GM18502 (cell line): ENCODE measurements around the gene HK1.

Experiments used
- ATAC-seq: cut with Tn5 transposase; IDR thresholded peaks from one replicate; pipeline ENCODE4 v1.9.1; 2021; ENCODE audit warnings: mild to moderate bottlenecking; ENCODE audit not compliant: unreplicated experiment, poor library complexity

Gene HK1

DNA sequence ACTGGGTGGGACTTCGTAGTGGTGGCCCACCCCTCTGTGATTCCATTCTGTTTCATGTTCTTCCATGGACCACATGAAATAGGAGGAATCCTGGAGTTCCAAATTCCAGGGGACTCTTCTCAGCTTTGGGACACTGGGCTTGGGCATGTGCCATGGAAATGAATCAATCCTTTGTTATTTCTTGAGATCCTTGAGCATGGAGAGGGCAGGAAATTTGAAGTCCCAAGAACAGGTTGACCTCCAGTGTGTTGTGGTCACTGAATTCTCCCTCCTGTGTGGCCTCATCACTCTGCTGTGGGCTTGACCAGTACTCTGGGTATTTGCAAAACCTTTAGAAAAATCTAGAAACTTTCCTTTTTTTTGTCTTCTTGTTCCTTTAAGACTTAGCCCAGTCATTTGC, 115.7 kb downstream of the HK1 start:
- ATAC-seq: no peak

DNA sequence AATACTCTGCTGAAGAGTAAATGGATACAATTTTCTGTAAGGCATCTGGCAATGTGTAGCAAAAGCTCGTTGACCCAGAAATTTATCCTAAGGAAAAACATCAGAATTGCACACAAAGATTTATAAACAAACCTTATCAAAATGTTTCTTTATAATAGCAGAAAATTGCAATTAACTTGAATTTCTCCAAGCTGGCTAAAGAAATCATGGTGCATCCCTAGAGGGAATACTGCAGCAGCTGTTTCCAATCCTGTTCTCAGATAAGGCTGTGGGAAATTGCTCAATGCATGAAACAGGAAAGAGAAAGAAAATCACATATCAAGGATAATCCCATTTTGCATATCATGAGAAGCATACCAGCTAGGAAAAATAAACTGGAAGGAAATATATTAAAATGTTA, 119.7 kb downstream of the HK1 start:
- ATAC-seq: no peak

DNA sequence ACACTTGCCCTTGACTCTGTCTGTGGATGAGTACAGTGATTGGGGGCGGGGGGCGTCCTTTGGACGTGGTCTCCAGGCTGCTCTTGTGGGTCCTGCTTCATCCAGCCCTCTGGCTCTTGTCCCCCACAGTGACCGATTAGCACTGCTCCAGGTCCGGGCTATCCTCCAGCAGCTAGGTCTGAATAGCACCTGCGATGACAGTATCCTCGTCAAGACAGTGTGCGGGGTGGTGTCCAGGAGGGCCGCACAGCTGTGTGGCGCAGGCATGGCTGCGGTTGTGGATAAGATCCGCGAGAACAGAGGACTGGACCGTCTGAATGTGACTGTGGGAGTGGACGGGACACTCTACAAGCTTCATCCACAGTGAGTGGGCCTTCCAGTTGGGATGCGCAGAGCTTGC, 120.2 kb downstream of the HK1 start:
- no peak for ATAC-seq

DNA sequence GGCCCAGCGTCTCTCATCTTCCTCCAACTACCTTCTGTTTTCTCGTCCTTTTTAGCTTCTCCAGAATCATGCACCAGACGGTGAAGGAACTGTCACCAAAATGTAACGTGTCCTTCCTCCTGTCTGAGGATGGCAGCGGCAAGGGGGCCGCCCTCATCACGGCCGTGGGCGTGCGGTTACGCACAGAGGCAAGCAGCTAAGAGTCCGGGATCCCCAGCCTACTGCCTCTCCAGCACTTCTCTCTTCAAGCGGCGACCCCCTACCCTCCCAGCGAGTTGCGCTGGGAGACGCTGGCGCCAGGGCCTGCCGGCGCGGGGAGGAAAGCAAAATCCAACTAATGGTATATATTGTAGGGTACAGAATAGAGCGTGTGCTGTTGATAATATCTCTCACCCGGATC, 122.6 kb downstream of the HK1 start:
- no peak for ATAC-seq

DNA sequence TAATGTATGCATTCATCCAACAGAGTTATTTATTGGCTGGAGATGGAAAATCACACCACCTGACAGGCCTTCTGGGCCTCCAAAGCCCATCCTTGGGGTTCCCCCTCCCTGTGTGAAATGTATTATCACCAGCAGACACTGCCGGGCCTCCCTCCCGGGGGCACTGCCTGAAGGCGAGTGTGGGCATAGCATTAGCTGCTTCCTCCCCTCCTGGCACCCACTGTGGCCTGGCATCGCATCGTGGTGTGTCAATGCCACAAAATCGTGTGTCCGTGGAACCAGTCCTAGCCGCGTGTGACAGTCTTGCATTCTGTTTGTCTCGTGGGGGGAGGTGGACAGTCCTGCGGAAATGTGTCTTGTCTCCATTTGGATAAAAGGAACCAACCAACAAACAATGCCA, 123.1 kb downstream of the HK1 start:
- ATAC-seq: no peak

DNA sequence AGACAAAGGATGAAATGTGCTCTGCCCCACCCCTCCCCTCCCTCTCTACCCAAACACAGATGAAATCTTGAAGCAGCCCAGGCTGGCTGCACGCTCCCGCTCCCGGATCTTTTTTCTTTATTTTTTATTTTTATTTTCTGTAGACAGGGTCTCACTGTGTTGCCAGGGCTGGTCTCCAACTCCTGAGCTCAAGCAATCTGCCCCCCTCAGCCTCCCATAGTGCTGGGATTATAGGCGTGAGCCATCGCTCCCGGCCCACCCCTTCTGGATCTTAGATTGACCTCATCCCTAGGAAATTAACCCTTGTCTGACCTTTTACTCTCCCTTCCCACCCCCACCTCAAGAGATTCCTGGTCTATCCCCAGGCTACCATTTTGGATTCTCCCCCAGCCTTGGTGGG, 124.1 kb downstream of the HK1 start:
- ATAC-seq: no peak

DNA sequence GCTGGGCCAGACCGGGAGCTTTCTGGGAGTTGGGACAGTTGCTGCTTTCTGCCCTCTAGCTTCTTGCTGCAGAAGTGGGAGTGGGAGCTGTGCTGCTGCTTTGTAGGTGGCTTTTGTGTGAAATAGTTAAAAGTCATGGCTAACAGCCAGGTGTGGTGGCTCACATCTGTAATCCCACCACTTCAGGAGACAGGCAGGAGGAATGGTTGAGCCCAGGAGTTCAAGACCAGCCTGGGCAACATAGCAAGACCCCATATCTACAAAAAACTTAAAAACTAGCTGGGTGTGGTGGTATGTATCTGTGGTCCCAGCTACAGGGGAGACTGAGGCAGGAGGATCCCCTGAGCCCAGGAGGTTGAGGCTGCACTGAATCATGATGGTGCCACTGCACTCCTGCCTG, 124.8 kb downstream of the HK1 start:
- ATAC-seq: no peak

DNA sequence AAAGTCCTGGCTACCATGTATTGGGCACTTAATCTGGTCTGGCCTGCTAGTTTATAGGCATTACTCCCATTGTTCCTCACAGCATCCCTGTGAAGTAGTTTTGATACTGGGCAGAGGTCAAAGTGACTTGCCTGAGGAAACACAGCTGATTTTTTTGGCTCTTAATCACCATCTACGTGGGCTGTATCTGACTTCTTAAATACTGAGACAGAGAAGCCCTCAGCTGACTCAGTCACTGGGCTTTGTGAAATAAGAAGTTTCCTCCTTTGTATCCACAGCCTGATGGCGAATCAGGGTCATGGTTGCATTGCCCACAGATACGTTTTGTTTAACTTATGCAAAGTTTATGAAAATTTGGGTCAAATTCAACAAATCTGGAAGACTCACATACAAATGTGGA, 125.2 kb downstream of the HK1 start:
- no peak for ATAC-seq

DNA sequence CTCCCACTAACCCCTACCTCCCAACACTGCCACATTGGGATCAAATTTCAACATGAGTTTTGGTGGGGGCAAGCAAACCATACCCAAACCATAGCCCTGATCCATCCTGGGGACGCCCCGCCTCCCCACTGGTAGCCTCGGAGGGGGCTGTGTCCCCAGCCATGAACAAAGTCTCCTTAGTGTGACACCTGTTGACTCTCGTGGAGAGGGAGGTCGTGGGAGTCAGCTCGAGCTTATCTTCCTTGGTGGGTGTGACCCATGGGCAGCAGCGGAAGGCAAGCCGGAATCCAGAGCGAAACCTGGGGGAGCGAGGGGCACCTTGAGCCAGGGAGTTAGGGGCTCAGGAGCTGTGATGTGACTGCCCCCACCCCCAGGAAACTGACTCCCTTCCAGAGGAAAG, 126.5 kb downstream of the HK1 start:
- no peak for ATAC-seq

DNA sequence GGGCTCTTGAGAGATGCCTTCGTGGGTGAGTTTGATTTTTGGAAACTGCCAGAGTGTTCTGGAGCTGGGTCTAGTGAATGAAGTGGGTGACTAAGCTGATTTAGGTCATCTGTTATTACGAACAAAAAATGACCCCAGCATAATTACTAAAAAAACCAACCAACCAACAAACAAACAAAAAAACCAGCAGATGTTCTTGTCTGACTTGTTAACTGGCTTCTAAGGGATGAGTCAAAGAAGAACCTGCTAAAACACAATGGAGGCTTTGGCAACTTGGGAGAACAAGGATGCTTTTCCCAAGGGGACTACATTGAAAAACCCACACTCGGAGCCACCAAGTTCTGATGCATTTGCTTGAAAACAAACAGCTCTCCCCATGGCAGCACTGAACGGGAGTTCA, 126.9 kb downstream of the HK1 start:
- no peak for ATAC-seq

DNA sequence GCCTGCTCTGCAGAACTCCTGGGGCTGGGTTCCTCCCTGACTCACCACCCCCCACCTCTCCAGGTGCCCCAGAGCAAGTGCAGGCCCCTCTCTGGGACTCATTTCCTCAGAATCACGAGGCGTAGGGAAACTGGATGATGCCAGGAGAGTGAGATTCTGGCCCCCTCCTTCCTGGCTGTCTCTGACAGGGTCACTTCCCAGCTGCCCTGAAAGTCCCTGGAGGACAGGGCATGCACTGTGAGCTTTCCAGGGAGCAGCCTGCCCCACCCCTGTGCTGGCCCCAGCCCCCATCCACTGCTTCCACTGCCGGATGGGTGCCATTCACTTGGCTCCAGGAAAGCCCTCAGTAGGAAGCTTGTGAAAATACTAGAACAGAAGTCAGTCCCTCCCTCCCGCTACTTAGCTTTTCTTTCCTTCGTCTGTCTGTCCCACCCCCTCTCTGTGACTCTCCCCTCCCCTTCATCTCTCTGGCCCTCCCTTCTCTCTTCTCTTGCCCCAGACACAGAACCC, 128.1 kb downstream of the HK1 start:
- ATAC-seq: no peak

DNA sequence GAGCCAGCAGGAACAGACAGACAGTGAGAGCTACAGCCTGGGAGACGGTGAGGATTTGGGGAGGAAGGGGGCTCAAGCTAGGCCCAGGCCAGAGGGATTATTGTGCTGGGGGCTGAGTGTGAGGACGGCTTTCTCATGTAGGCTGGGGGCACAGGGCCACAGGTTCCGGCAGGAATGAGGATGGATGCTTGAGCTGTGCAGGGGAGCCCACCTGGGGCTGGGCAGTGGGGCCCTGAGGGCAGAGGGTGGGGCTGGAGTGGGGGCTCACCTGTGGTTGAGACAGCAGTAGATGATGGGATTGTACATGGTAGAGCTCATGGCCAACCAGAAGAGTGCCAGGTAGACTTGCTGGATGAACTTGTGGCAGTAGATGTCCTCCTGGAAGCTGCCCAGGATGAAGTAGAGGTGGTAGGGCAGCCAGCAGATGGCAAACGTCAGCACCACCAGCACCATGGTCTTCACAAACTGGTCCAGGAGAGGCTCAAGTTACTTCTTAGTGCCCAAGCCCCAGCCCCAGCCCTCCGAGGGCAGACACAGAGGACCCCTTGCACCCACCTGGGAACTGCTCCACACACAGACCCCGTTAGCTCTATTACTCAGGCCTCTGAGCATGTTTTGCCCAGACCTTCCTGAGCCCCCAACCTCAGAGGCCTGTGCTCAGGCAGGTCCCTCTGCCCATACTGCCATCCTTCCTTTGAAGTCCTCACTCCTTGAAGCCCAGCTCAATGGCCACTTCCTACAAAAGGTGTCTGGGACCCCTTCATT, 128.7 kb downstream of the HK1 start:
- no peak for ATAC-seq

DNA sequence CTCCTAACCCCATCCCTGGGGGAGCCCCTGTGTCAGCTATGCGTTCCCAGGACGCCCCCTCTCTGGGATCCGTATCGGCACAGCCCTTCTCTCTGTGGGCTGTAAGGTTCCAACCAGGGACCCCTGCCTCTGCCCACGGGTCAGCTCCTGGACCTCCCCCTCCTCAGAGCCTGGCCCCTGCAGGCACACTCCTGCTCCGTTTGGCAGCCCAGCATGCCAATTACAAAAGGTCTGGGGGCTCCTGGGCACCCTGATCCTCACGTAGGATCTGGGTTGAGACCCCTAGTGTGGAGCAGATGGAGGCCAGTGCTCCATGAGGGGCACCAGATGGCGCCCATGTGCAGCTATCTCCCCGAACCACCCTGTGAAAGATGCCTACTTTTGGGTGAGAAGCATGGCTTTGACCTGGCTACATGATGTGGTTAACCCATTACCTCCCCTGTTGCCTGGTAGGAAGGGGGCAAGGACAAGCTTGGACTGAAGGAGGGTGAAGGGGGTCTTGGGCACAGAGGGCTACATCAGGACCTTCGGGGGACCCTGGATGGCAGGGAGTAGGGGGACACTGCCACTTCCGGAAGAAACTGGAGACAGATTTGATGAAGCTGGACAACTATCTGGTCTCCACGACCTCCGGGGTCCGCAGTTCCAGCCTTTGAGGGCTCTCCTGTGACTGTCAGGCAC, 129.5 kb downstream of the HK1 start:
- no peak for ATAC-seq

DNA sequence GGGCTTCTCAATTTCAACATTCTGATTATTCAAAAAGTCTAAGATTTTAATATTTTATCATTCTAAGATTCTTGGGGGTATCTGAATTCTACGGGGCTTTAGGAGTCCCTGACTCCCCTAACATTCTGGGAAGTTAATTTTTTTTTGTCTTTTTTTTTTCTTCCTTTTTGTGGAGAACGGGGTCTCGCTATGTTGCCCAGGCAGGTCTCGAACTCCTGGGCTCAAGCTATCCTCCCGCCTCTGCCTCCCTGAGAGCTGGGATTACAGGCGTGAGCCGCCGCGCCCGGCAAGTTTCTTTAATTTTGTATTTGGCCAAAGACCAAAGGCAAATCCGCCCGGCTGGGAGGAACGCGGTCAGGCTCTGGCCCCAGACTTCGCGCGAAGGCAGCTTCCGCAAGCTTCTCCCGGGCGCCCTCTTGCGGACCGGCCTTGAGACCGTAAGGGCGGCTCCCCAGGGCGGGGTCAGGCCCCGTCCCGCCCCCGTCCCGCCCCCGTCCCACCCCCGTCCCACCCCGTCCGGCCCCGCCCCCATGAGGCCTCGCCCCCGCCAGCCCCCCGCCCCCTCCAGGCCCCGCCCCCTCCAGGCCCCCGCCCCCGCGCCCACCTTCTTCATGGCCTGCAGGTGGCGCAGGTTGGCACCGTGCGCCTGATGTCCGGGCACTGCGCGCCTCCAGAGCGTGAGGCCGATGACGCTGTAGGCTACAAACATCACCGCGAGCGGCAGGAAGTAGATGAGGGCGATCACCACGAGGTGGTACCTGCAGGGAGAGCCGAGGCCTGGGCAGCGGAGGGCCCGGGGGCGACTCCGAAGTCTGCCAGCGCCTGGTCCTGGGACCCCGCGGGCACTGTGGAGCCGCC, 130.3 kb downstream of the HK1 start:
- peak; percentile 83 for ATAC-seq

DNA sequence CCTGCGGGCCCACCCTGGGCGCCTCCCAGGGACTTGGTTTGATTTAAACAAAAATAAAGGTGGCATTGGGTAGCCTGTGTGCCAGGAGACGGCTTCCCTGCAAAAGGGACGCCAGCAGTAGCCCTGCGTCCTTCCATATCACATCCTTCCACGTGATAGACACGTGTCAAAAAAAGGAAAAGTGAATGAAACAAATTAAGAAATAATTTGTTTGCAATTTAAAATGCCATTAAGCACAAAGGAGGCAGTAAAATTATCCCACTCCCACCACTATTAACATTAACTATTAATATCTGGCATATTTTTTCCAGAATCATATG, 130.8 kb downstream of the HK1 start:
- ATAC-seq: no peak

DNA sequence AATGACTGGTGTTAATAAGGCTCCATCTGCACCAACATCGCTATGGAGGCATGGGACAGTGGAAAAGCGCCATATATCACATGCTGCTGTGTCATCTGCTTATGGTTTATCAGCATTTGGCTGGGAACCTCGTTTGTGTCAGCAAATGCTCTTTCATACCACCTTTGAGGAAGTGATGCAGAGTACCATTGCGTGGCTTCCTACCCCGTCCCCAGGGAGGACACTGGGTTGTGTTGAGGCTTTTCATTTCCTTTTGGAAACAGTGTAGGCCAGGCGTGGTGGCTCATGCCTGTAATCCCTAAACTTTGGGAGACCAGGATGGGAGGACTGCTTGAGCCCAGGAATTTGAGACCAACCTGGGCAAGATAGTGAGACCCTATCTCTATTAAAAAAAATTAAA, 131.7 kb downstream of the HK1 start:
- no peak for ATAC-seq

DNA sequence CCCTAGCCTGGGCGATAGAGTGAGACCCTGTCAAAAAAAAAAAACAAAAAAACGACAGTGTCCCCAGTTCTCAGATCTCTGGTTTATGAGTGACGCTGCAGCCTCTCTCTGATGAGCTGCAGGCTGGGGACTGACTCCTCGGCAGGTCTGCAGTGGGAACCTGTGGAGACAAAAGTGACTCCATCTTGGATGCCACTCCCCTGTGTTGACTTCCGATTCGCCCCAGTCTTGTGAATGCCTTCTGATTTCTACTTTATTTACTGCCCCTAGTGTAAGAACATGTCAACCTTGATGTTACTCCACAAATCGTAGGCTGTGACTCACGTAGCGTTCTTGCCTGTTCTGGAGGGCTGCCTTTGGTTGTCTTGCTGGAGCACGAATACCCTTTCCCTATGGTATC, 132.2 kb downstream of the HK1 start:
- no peak for ATAC-seq

DNA sequence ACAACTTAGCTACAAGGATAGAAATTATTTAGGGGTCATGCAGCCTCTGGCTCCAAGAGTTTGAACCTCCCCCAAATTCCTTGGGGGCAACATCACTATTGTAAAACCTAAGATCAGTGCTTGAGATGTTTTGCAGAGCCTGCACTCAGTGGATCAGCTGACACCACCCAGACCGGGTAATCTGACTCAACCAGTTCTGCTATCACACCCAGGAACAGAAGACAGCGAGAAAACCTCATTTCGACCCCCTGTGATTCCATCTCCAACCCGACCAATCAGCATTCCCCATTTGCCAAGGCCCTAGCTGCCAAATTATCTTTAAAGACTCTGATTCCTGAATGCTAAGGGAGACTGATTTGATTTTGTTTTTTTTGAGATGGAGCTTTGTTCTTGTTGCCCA, 133.2 kb downstream of the HK1 start:
- ATAC-seq: no peak

DNA sequence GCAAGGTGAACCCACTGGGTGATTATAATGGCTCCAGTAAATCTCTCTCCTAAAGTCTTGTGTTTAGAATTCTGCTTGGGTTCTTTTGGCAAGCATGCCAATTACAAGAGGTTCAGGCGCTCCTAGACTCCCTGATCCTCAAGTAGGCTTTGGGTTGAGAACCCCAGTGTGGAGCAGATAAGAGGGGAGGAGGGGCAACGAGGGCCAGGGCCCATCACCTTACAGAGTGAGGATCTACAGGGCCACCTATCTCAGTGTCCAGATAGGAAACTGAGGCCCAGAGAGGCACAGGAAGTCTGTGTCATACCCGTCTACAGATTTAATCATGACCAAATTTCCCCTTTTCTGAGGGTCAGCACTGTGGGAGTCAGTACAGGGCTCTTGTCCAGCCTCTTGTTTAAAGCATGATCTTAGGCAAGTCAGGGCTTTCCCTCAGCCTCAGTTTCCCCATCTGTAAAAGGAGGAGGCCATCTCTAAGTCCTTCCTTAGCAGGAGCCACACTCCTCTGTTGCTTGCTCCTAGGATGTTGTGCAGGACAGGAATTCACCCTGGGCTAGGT, 134.0 kb downstream of the HK1 start:
- ATAC-seq: no peak

DNA sequence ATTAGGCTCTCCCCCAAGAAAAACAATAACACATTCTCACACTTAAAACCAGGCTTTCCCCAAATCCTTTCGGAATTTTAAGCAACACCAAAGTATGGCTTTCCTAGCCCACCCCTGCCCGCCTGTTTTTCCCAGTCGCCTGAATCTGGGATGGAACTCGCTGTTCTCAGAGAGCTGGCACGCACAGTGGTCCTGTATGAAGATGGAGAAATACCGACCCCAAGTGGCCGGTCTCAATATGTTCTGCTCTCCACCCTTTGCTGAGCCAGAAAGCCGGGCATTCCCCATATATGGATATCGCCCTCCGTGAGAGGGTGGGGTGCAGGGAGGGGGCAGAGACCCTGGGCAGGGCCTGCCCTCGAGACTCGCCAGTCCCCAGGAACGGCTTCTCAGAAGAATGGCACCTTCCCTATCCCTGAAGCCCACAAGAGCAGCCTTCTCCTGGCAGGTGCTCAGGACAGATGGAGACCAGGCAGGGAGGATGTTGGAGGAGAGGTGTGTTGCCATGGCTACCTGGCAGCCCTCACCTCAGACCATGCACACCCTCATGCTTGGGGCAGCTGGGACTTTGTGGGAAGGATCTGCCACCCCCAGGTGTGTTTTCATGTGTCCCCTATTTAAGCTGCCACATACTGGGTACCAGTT, 135.0 kb downstream of the HK1 start:
- ATAC-seq: peak; percentile 33
